Activated naive CD8-positive, alpha-beta T cell treated with anti-CD3 and anti-CD28 coated beads for 36 hours (primary cell): Measurements from ENCODE around the gene ULBP1. TPM values are rescaled to one million over a fixed set of nuclear protein-coding genes. Genes with fewer than 3 reads are reported as not detected.
"Not testable (repeated sequence)": the region's sequence is repeated elsewhere in the genome, so short reads cannot be mapped to it uniquely, and the experiment has no call there.

Source experiments
- DNase-seq: peaks from one replicate; pipeline ENCODE4 v3.0.0; 2021
- H3K27ac Mint-ChIP-seq: one replicate; pipeline ENCODE4 v1.8.0; 2022; ENCODE audit warnings: mild to moderate bottlenecking, moderate library complexity, mixed read lengths
- H3K27me3 Mint-ChIP-seq: one replicate; pipeline ENCODE4 v1.8.0; 2022; ENCODE audit warnings: mild to moderate bottlenecking, mixed read lengths
- H3K36me3 Mint-ChIP-seq: one replicate; pipeline ENCODE4 v1.8.0; 2021; ENCODE audit warnings: mild to moderate bottlenecking, mixed read lengths
- H3K4me1 Mint-ChIP-seq: one replicate; pipeline ENCODE4 v1.8.0; 2021; ENCODE audit warnings: mixed read lengths
- H3K4me3 Mint-ChIP-seq: one replicate; pipeline ENCODE4 v1.8.0; 2022; ENCODE audit warnings: mild to moderate bottlenecking, moderate library complexity, mixed read lengths
- H3K9me3 Mint-ChIP-seq: one replicate; pipeline ENCODE4 v1.8.0; 2022; ENCODE audit warnings: mixed read lengths
- total RNA-seq, 2 experiments: library from RNA; stranded (reverse); gene quantifications; one replicate each; pipeline ENCODE4 v1.2.3, GENCODE V29; 2021

ULBP1 gene
- total RNA-seq, 2 experiments from 2014 or later = 2.8 to 2.9 TPM

DNA sequence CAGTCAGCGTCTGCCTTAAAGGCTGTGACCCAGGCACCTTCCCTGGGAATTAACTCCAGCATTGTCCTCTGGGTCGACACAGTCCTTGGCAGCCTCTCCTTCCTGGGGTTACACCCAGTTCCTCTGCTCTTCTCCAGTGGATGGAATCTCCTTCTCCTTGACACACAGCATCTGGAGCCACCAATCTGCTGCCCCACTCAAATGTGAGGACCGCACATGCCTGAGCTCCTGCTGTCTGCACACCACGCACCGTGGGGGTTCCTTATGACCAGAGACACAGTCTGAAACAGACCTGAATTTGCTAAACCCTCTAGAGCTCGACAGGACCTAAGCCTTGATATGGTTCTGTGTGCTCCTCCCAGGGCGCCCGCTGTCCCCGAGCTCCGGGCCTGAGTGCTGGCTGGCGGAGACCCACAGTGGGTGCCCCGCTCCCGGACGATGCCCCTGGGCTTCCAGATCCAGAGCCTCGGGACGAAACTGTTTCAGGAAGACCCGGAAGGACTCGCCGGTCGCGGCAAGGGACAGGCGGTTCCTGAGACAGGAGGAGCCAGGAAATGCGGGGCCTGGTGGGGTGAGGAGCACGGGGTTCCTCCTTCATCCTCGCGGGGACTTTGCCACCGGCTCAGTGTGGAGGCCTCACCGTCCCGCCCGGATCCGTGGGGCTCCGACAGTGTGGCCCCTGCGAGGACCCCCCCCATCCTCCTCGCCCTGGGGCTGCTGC, 38.3 kb upstream of the ULBP1 start:
- DNase-seq = no peak
- H3K27me3 Mint-ChIP-seq = peaks cover 94% of the 10 kb centered on the region
- peaks cover 15% of the 10 kb centered on the region for H3K4me1 Mint-ChIP-seq
- no peak overlapping the region for H3K4me3 Mint-ChIP-seq
- H3K36me3 Mint-ChIP-seq = no peaks in the 10 kb centered on the region
- H3K9me3 Mint-ChIP-seq = no peaks in the 10 kb centered on the region
- H3K27ac Mint-ChIP-seq = no peak overlapping the region

DNA sequence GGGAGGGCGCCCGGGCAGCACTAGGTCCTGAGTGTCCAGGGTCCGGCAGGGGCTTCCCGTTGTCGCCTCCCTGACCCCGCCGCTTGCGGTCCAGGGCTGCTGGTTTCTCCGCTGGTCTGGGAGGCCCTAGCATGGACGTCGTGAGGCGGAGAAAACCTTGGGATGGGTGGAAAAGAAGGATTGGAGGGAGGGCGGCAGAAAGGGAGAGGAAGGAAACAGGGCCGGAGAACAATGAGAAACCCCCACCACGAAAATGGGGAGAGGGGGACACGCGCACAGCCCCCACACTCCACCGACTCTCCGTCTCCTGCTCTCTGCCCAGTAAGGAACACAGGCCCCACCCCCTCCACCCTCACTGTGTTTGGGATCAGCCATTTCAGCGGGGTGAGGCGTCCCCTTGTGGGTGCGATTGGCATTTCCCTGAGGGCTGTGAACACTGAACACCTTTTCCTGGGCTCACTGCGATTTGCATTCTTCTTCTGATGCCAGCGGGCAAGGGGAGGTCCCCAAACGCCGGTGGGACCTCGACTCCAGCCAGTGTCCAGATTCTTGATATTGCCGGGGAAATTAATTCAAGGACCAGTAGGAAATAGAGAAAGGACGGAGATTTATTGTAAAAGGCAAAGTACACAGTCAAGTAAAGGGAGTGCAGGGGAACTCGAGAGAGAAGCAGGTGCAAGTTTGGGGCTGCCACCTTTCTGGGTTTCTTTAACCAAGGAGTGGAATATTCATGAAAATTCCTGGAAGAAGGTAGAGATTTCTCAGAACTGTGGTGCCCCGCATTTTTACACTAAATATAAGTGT, 37.6 kb upstream of the ULBP1 start:
- Mint-ChIP-seq H3K4me1 (peaks cover 15% of the 10 kb centered on the region), H3K27ac (no peak overlapping the region), H3K27me3 (peaks cover 93% of the 10 kb centered on the region), H3K36me3 (no peaks in the 10 kb centered on the region), H3K4me3 (peak overlapping the region; percentile 56), H3K9me3 (no peaks in the 10 kb centered on the region)
- DNase-seq = peak; percentile 79

DNA sequence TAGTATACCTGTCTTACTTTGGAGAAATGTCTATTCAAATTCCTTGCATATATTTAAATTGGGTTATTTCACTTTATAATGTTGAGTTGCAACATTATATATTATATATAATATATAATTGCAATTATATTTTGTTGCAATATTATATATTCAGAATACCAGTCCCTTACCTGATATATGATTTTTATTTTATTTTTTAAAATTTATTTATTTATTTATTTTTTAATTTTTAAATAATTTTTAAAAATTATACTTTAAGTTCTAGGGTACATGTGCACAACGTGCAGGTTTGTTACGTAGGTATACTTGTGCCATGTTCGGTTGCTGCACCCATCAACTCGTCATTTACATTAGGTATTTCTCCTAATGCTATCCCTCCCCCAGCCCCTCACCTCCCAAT, 36.7 kb upstream of the ULBP1 start:
- not testable (repeated sequence) for H3K4me3 Mint-ChIP-seq, H3K36me3 Mint-ChIP-seq, H3K9me3 Mint-ChIP-seq, H3K27ac Mint-ChIP-seq, DNase-seq
- peaks cover 92% of the 10 kb centered on the region for H3K27me3 Mint-ChIP-seq
- peaks cover 15% of the 10 kb centered on the region for H3K4me1 Mint-ChIP-seq

GRCh38 chr6:149929422-149929821, 34.3 kb upstream of the ULBP1 start:
- H3K27ac Mint-ChIP-seq = no peak overlapping the region
- no peaks in the 10 kb centered on the region for H3K9me3 Mint-ChIP-seq
- H3K4me3 Mint-ChIP-seq = no peak overlapping the region
- peaks cover 90% of the 10 kb centered on the region for H3K27me3 Mint-ChIP-seq
- no peak for DNase-seq
- H3K4me1 Mint-ChIP-seq = peaks cover 5% of the 10 kb centered on the region
- H3K36me3 Mint-ChIP-seq = no peaks in the 10 kb centered on the region

DNA sequence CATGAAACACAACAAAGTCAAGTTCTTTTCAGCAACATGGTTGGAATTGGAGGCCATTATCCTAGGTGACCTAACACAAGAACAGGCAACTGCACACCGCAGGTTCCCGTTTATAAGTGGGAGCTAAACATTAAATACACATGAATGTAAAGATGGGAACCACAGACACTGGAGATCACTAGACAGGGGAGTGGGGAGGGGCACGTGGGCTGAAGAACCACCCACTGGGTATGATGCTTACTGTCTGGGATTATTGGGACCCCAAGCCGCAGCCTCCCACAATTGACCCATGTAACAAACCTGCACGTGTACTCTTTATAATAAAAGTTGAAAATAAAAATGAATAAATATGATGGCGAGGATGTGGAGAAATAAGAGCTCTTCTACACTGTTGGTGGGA, 32.2 kb upstream of the ULBP1 start:
- Mint-ChIP-seq H3K27me3 (peaks cover 92% of the 10 kb centered on the region), H3K9me3 (no peaks in the 10 kb centered on the region), H3K4me1 (peaks cover 7% of the 10 kb centered on the region), H3K36me3 (no peaks in the 10 kb centered on the region), H3K27ac (no peak overlapping the region), H3K4me3 (no peak overlapping the region)
- DNase-seq = no peak

DNA sequence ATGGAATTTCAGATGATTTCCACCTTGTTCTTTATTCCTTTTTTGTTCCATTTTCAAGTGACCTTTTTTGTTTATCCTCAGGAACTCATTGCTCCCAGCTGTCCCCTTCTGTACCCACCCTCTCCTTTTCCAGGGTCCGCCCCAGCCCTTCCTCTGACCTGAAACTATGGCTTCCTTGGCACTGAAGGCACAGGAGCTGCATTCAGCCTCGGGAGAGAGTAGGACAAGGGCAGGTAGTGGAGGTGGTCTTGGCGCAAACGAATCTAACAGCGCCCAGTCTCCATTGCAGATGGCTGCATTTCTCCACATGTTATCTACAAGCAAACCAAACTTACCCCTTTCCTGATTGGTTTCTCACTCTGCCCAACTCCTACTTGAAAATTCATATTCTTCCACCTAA, 30.7 kb upstream of the ULBP1 start:
- DNase-seq = no peak
- Mint-ChIP-seq H3K27me3 (peaks cover 95% of the 10 kb centered on the region), H3K4me3 (no peak overlapping the region), H3K36me3 (no peaks in the 10 kb centered on the region), H3K9me3 (no peaks in the 10 kb centered on the region), H3K4me1 (peaks cover 8% of the 10 kb centered on the region), H3K27ac (no peak overlapping the region)

DNA sequence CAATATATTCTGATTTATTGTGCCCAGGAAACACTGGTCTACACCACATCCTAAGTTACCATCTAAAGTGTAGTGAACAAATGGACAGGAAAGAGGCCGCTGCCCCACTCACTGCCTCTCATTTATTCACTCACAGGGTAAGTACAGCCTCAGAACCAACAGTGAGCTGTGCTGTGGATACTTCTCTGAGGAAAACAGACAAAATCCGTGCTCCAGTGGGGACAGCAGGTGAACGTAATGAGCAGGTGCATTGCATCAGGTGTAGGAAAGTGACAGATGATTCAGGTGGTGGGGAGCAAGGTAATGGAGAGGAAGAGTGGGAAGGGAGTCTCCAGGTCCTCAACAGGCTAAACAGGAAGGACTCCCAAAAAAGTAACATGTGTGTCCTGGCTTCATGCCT, 30.3 kb upstream of the ULBP1 start:
- H3K4me3 Mint-ChIP-seq = no peak overlapping the region
- no peaks in the 10 kb centered on the region for H3K9me3 Mint-ChIP-seq
- H3K27me3 Mint-ChIP-seq = peaks cover 95% of the 10 kb centered on the region
- DNase-seq = no peak
- no peak overlapping the region for H3K27ac Mint-ChIP-seq
- H3K4me1 Mint-ChIP-seq = peaks cover 10% of the 10 kb centered on the region
- no peaks in the 10 kb centered on the region for H3K36me3 Mint-ChIP-seq

- Mint-ChIP-seq H3K9me3 (no peaks in the 10 kb centered on the region), H3K4me1 (peaks cover 17% of the 10 kb centered on the region), H3K4me3 (no peak overlapping the region), H3K27ac (no peak overlapping the region), H3K27me3 (peaks cover 95% of the 10 kb centered on the region), H3K36me3 (no peaks in the 10 kb centered on the region)
- DNase-seq = peak; percentile 60
Observed at GRCh38 chr6:149934249-149935156, 29.2 kb upstream of the ULBP1 start.

DNA sequence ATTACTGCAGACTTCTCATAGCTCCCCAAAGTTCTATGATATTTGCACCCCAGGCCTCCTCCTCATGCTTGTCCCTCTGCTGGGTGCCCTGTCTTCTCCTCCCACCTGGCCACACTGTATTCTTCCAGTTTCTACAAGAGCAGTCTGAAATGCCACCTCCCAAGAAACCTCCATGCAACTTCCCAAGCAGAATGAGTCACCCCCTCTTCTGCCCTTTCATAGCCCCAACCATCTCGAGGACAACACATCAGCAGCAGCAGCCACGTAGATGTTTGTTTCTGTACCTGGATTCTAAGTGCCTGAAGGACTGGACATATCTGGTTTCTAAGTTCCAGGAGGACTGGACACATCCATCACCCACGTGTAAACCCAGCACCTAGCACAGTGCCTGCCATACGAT, 28.5 kb upstream of the ULBP1 start:
- no peak for DNase-seq
- Mint-ChIP-seq H3K4me1 (peaks cover 25% of the 10 kb centered on the region), H3K27ac (no peak overlapping the region)

GRCh38 chr6:149935668-149936067, 28.1 kb upstream of the ULBP1 start:
- no peaks in the 10 kb centered on the region for H3K9me3 Mint-ChIP-seq
- peaks cover 28% of the 10 kb centered on the region for H3K4me1 Mint-ChIP-seq
- H3K36me3 Mint-ChIP-seq = no peaks in the 10 kb centered on the region
- no peak overlapping the region for H3K27ac Mint-ChIP-seq
- H3K27me3 Mint-ChIP-seq = peaks cover 95% of the 10 kb centered on the region
- H3K4me3 Mint-ChIP-seq = no peak overlapping the region
- no peak for DNase-seq

More for the DNA sequence above, 28.5 kb upstream of the ULBP1 start:
- Mint-ChIP-seq H3K9me3 (no peaks in the 10 kb centered on the region), H3K4me3 (no peak overlapping the region), H3K36me3 (no peaks in the 10 kb centered on the region), H3K27me3 (peaks cover 95% of the 10 kb centered on the region)

DNA sequence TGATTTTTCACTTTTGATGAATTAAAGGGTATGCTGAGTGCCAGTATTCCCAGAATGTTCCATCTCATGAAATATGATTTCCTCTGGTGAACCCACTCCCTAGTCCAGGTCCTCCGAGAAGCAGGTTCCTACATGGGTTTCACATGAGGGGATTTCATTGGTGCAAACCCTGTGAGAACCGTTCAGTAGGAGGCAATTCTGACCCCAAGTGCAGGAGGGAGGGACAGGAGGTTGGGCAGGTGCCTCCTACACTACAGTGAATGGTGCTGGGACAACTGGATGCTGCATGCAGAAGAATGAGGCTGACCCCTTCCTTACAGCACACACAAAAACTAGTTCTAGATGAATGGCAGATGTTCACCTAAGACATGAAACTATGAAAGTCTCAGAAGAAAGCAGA, 27.0 kb upstream of the ULBP1 start:
- no peaks in the 10 kb centered on the region for H3K36me3 Mint-ChIP-seq
- no peak overlapping the region for H3K27ac Mint-ChIP-seq
- H3K4me3 Mint-ChIP-seq = no peak overlapping the region
- H3K4me1 Mint-ChIP-seq = peaks cover 33% of the 10 kb centered on the region
- DNase-seq = no peak
- H3K27me3 Mint-ChIP-seq = peaks cover 96% of the 10 kb centered on the region
- no peaks in the 10 kb centered on the region for H3K9me3 Mint-ChIP-seq

DNA sequence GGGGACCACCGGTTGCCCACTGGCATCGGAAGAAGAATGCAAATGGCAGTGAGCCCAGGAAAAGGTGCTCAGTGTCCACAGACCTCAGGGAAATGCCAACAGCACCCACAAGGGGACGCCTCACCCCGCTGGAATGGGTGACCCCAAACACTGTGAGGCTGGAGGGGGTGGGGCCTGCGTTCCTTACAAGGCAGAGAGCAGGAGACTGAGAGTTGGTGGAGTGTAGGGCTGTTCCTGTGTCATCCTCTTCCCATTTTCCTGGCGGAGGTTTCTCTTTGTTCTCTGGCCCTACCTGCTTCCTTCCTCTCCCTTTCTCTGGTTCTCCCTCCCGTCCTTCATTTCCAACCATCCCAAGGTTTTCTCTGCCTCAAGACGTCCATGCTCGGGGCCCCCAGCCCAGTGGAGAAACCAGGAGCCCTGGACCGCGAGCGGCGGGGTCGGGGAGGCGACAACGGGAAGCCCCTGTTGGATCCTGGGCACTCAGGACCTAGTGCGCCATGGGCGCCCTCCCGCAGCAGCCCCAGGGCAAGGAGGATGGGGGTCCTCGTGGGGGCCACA, 25.7 kb upstream of the ULBP1 start:
- H3K27ac Mint-ChIP-seq, H3K9me3 Mint-ChIP-seq, H3K36me3 Mint-ChIP-seq, DNase-seq: not testable (repeated sequence)
- peaks cover 96% of the 10 kb centered on the region for H3K27me3 Mint-ChIP-seq
- H3K4me1 Mint-ChIP-seq = peaks cover 40% of the 10 kb centered on the region
- peak overlapping the region; percentile 26 for H3K4me3 Mint-ChIP-seq

DNA sequence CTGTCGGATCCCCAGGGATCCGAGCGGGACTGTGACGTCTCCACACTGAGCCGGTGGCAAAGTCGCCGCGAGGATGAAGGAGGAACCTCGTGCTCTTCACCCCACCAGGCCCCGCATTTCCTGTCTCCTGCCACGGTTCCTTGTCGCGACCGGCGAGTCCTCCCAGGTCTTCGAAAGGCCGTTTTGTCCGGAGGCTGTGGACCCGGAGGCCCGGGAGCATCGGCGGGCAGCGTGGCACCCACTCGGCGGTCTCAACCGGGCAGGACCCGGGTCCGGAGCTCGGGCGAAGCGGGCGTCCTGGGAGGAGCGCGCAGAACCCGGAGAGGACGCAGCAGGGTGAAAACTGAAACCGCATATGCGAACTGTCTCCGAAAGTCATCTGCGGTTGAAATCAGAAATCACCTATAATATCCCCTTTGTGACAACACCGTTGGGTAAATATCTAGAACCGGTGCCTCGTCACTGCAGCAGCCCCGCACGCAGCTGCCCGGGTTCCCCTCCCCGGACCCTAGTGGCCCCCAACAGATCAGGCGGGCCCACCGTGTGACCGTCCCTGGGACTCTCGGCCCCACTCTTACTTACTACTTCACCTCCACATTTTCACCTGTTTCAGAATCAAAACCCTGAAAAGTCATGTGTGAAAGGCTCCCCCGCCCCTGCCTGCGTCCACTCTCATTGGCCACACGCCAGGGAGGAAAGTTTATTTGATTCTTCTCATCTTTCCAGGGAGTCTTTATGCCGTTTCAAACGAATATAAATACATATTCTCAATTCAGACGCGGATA, 25.0 kb upstream of the ULBP1 start:
- Mint-ChIP-seq H3K27ac (peak overlapping the region; percentile 40), H3K27me3 (peaks cover 92% of the 10 kb centered on the region), H3K4me1 (peaks cover 40% of the 10 kb centered on the region), H3K36me3 (no peaks in the 10 kb centered on the region), H3K4me3 (peak overlapping the region; percentile 50), H3K9me3 (no peaks in the 10 kb centered on the region)
- peak; percentile 61 for DNase-seq

- Mint-ChIP-seq H3K9me3 (no peaks in the 10 kb centered on the region), H3K4me1 (peaks cover 40% of the 10 kb centered on the region), H3K4me3 (peak overlapping the region; percentile 50), H3K36me3 (no peaks in the 10 kb centered on the region), H3K27ac (peak overlapping the region; percentile 40), H3K27me3 (peaks cover 88% of the 10 kb centered on the region)
- no peak for DNase-seq
Observed at GRCh38 chr6:149939356-149939648, 24.4 kb upstream of the ULBP1 start.
